HCT116 (cell line): ENCODE results near the gene GRK6. TPM values are rescaled to one million over a fixed set of nuclear protein-coding genes. Genes with fewer than 3 reads are reported as not detected.

Experiments
- ATAC-seq: fragments of 200-7000 bp; cut with Tn5 transposase; 2 replicates; pipeline ENCODE4 v1.9.1; 2020; ENCODE audit warnings: mild to moderate bottlenecking, moderate library complexity
- BruUV-seq: library from RNA; stranded (reverse); fragments of 400-500 nt; replicated peaks from 2 replicates; lab custom pipeline; 2021; lab: Mats Ljungman, UMichigan
- CTCF ChIA-PET: fragments of 300-600 bp; sonication (Branson Sonifier 250); formaldehyde crosslinking; loops from one replicate; lab custom pipeline; 2021; ENCODE audit warnings: antibody characterized with exemption; lab: Charles Lee
- POLR2A ChIA-PET: fragments of 300-600, 350-600 bp; sonication (Branson Sonifier 250); formaldehyde crosslinking; loops from one replicate; lab custom pipeline; 2021; ENCODE audit warnings: antibody characterized with exemption; lab: Charles Lee
- RAD21 ChIA-PET, 2 experiments: fragments of 300-600 bp; sonication (Branson Sonifier 250); formaldehyde crosslinking; loops; one replicate each; lab custom pipeline; 2023; ENCODE audit warnings: low total read pairs in 2 of 2; ENCODE audit not compliant: uncharacterized antibody in 2 of 2, unreplicated experiment in 2 of 2, low non-redundant PET in 1 of 2; lab: Charles Lee
- DNase-seq: peaks from one replicate; pipeline ENCODE4 v3.0.0-alpha.2; 2010; ENCODE audit warnings: low read depth, low spot score
- H2AFZ ChIP-seq: fragments of 200-600 bp; shearing (Covaris generic), sonication (generic); 2 replicates; pipeline ENCODE4 v1.6.1; 2017; ENCODE audit warnings: low read depth, mixed run types, mixed read lengths, antibody characterized with exemption, low read length; ENCODE audit not compliant: poor library complexity, severe bottlenecking
- H3K27ac ChIP-seq: 2 replicates; pipeline ENCODE4 v1.5.1; 2012; ENCODE audit warnings: low read depth, low read length
- H3K27me3 ChIP-seq: fragments of 200-600 bp; sonication (generic); 2 replicates; pipeline ENCODE4 v1.6.1; 2016; ENCODE audit warnings: mixed run types, low read length, mixed read lengths; ENCODE audit not compliant: insufficient read depth
- H3K36me3 ChIP-seq, 2 experiments: fragments of 200-500 bp in 1 of 2; fragments of 200-600 bp in 1 of 2; sonication (Bioruptor generic) in 1 of 2; sonication (generic) in 1 of 2; 2 replicates each; pipeline versions ENCODE4 v1.5.1 to v1.6.1; 2014 to 2016; ENCODE audit warnings: low read length in 2 of 2, inconsistent platforms in 1 of 2, mixed read lengths in 1 of 2, mixed run types in 1 of 2; ENCODE audit not compliant: insufficient read depth in 2 of 2, control insufficient read depth in 1 of 2
- H3K4me1 ChIP-seq, 2 experiments: fragments of 200-600 bp in 1 of 2; sonication (generic) in 1 of 2; 2 replicates each; pipeline versions ENCODE4 v1.5.1 to v1.6.1; 2012 to 2017; ENCODE audit warnings: low read length in 2 of 2, inconsistent platforms in 1 of 2, mild to moderate bottlenecking in 1 of 2, mixed read lengths in 1 of 2, mixed run types in 1 of 2, moderate library complexity in 1 of 2; ENCODE audit not compliant: insufficient read depth in 2 of 2, control insufficient read depth in 1 of 2
- H3K4me2 ChIP-seq: fragments of 200-600 bp; sonication (generic); 2 replicates; pipeline ENCODE4 v1.6.1; 2017; ENCODE audit warnings: mixed run types, low read length, mixed read lengths
- H3K4me3 ChIP-seq, 2 experiments: fragments of 200-600 bp in 1 of 2; sonication (generic) in 1 of 2; replicated peaks in 1 of 2; 2 replicates each; pipeline ENCODE4 v1.5.1; 2011 to 2016; ENCODE audit warnings: low read length in 2 of 2, control low read depth in 1 of 2, low read depth in 1 of 2, mild to moderate bottlenecking in 1 of 2, mixed read lengths in 1 of 2, mixed run types in 1 of 2
- H3K79me2 ChIP-seq: fragments of 200-600 bp; sonication (generic); 2 replicates; pipeline ENCODE4 v1.6.1; 2017; ENCODE audit warnings: mild to moderate bottlenecking, mixed run types, low read length, moderate library complexity, mixed read lengths; ENCODE audit not compliant: insufficient read depth
- H3K9ac ChIP-seq: fragments of 200-600 bp; sonication (generic); 2 replicates; pipeline ENCODE4 v1.6.1; 2016; ENCODE audit warnings: low read length, mixed read lengths
- H3K9me2 ChIP-seq: fragments of 200-600 bp; sonication (generic), shearing (Covaris generic); 2 replicates; pipeline ENCODE4 v1.6.1; 2017; ENCODE audit warnings: mixed run types, mild to moderate bottlenecking, moderate library complexity; ENCODE audit not compliant: insufficient read depth
- H3K9me3 ChIP-seq, 2 experiments: fragments of 200-500 bp in 1 of 2; fragments of 200-600 bp in 1 of 2; sonication (Bioruptor generic) in 1 of 2; sonication (generic) in 1 of 2; 2 replicates each; pipeline ENCODE4 v1.6.1; 2014 to 2017; ENCODE audit warnings: low read length in 2 of 2, mixed read lengths in 2 of 2, inconsistent platforms in 1 of 2, low read depth in 1 of 2, mild to moderate bottlenecking in 1 of 2, mixed run types in 1 of 2, moderate library complexity in 1 of 2; ENCODE audit not compliant: control insufficient read depth in 1 of 2, insufficient read depth in 1 of 2
- H4K20me1 ChIP-seq: fragments of 200-600 bp; sonication (generic), shearing (Covaris generic); 2 replicates; pipeline ENCODE4 v1.6.1; 2017; ENCODE audit warnings: mixed run types, mild to moderate bottlenecking, moderate library complexity; ENCODE audit not compliant: insufficient read depth
- EGR1 ChIP-seq: IDR thresholded peaks from 2 replicates; pipeline ENCODE4 v1.6.1; 2012; ENCODE audit warnings: low read depth
- EZH2phosphoT487 ChIP-seq: fragments of 200-600 bp; IDR thresholded peaks from 2 replicates; pipeline ENCODE4 v1.6.1; 2018; ENCODE audit warnings: antibody characterized with exemption, borderline replicate concordance
- JUND ChIP-seq: IDR thresholded peaks from 2 replicates; pipeline ENCODE4 v1.6.1; 2012
- POLR2A ChIP-seq: IDR thresholded peaks from 2 replicates; pipeline ENCODE4 v1.7.0; 2011; ENCODE audit warnings: borderline replicate concordance; ENCODE audit not compliant: insufficient read depth, insufficient read length; ENCODE audit errors: extremely low read depth
- POLR2AphosphoS5 ChIP-seq: IDR thresholded peaks from 2 replicates; pipeline ENCODE4 v1.6.1; 2011; ENCODE audit warnings: mild to moderate bottlenecking, low read depth, low read length, moderate library complexity
- ZNF274 ChIP-seq: fragments of 200-500 bp; sonication (Bioruptor generic); IDR thresholded peaks from 2 replicates; pipeline ENCODE4 v1.6.1; 2014; ENCODE audit warnings: mild to moderate bottlenecking, low read depth, low read length, inconsistent platforms
- intact Hi-C: fragments of 100-400 bp; cut with micrococcal nuclease; formaldehyde crosslinking; loops from 2 replicates; pipeline ENCODE4 v1.10.0; 2022
- total RNA-seq: library from RNA; stranded (reverse); gene quantifications from one replicate; pipeline ENCODE4 v1.2.1, GENCODE V29; 2021; ENCODE audit not compliant: unreplicated experiment
- TF ChIP-seq, protein P1 (sequence below): IDR thresholded peaks from 2 replicates; pipeline ENCODE4 v1.6.1; 2012
- TF ChIP-seq, protein P2 (sequence below): IDR thresholded peaks from 2 replicates; pipeline ENCODE4 v1.6.1; 2012; ENCODE audit warnings: low read depth

GRK6 gene
- total RNA-seq, 1 experiment from 2014 or later, result 89.3 TPM

DNA sequence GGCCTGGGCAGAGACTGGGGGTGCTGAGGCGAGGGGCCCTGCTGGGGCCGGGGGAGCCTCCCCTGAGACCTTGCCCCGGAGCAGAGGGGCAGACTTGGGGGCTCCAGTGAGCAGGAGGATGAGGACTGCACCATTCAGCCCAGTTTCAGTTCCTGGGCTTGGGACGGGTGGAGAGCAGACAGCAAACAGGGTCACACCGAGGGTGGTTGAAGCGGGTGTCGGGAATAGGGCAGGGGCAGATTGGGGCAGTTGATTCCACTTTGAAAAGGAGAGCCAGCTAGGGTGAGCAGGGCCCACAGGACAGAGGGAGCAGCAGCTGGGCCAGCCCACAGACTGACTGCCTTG is 4.5 kb downstream of the GRK6 start:
- Histone ChIP-seq H3K9me3 (no peaks in the 10 kb centered on the region), H3K9ac (no peak overlapping the region), H3K4me2 (no peak overlapping the region), H3K27ac (no peak overlapping the region), H4K20me1 (no peaks in the 10 kb centered on the region), H3K4me1 (peaks cover 7 to 18% of the 10 kb centered on the region in 2 experiments; a peak in 3 of 4 replicates), H3K4me3 (no peak overlapping the region), H2AFZ (no peak overlapping the region), H3K79me2 (peaks cover 39% of the 10 kb centered on the region), H3K36me3 (peaks cover 18 to 41% of the 10 kb centered on the region in 2 experiments; a peak in 3 of 4 replicates), H3K9me2 (no peaks in the 10 kb centered on the region), H3K27me3 (no peaks in the 10 kb centered on the region)
- ChIA-PET POLR2A (no interaction called here), RAD21 (no interaction called here), CTCF (no interaction called here)
- intact Hi-C loops, result no loop called here
- DNase-seq (no peak), ATAC-seq (no peak)
- TF ChIP-seq EGR1 (no peak), JUND (no peak), POLR2A (no peak), POLR2AphosphoS5 (no peak), ZNF274 (no peak), EZH2phosphoT487 (no peak)
- TF ChIP-seq, protein P1, sequence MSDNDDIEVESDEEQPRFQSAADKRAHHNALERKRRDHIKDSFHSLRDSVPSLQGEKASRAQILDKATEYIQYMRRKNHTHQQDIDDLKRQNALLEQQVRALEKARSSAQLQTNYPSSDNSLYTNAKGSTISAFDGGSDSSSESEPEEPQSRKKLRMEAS, result no peak
- TF ChIP-seq, protein P2, sequence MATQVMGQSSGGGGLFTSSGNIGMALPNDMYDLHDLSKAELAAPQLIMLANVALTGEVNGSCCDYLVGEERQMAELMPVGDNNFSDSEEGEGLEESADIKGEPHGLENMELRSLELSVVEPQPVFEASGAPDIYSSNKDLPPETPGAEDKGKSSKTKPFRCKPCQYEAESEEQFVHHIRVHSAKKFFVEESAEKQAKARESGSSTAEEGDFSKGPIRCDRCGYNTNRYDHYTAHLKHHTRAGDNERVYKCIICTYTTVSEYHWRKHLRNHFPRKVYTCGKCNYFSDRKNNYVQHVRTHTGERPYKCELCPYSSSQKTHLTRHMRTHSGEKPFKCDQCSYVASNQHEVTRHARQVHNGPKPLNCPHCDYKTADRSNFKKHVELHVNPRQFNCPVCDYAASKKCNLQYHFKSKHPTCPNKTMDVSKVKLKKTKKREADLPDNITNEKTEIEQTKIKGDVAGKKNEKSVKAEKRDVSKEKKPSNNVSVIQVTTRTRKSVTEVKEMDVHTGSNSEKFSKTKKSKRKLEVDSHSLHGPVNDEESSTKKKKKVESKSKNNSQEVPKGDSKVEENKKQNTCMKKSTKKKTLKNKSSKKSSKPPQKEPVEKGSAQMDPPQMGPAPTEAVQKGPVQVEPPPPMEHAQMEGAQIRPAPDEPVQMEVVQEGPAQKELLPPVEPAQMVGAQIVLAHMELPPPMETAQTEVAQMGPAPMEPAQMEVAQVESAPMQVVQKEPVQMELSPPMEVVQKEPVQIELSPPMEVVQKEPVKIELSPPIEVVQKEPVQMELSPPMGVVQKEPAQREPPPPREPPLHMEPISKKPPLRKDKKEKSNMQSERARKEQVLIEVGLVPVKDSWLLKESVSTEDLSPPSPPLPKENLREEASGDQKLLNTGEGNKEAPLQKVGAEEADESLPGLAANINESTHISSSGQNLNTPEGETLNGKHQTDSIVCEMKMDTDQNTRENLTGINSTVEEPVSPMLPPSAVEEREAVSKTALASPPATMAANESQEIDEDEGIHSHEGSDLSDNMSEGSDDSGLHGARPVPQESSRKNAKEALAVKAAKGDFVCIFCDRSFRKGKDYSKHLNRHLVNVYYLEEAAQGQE, result no peak
- no TSS peak for BruUV-seq
